GM18909 (cell line): ENCODE data around the gene TMOD1.
"Not testable (repeated sequence)": the region's sequence is repeated elsewhere in the genome, so short reads cannot be mapped to it uniquely, and the experiment has no call there.

Experiments
- ATAC-seq: cut with Tn5 transposase; IDR thresholded peaks from one replicate; pipeline ENCODE4 v1.9.1; 2021; ENCODE audit warnings: mild to moderate bottlenecking; ENCODE audit not compliant: unreplicated experiment, poor library complexity

Gene TMOD1

DNA sequence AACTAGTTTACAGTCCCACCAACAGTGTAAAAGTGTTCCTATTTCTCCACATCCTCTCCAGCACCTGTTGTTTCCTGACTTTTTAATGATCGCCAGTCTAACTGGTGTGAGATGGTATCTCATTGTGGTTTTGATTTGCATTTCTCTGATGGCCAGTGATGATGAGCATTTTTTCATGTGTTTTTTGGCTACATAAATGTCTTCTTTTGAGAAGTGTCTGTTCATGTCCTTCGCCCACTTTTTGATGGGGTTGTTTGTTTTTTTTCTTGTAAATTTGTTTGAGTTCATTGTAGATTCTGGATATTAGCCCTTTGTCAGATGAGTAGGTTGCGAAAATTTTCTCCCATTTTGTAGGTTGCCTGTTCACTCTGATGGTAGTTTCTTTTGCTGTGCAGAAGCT is 80.1 kb downstream of the TMOD1 start:
- ATAC-seq = not testable (repeated sequence)

GRCh38 chr9:97584778-97585177 is 83.3 kb downstream of the TMOD1 start:
- ATAC-seq = not testable (repeated sequence)

GRCh38 chr9:97586909-97587308 is 85.4 kb downstream of the TMOD1 start:
- not testable (repeated sequence) for ATAC-seq

DNA sequence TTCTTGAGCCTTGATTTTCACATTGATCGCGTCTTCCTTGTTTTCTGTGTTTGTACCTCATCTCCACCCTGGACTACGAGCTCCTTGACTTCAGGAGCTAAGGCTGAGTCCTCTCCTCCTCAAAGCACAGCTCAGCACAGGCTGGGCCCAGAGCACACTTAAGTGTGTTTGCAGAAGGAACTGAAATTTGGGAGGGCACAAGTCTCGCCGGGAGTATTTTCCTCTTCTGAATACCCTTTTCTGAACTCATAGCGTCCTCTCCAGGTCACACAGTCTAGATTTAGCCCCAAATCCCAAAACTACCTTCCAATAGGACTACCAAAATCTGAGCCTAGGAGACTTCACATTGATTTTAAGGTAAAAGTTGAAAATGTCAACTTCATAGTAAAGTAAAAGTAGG is 90.1 kb downstream of the TMOD1 start:
- ATAC-seq = no peak

DNA sequence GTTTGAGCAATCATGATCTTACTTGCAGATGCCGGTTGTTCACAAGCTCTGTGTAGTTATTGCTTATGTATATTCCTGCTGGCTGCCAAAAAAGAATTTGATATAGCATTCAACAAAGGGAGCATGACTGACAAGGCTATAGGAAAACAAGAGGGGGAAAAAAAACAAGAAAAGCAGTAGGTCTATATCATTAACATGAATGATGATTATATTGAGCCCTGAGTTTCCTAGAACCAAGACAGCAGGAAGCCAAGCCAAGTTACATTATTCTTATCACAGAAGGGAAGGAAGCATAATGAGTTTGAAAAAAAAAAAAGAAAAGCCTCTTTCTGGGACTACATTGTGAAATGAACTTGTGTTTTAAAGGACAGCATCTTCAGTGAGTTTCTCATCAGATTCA is 90.7 kb downstream of the TMOD1 start:
- no peak for ATAC-seq

DNA sequence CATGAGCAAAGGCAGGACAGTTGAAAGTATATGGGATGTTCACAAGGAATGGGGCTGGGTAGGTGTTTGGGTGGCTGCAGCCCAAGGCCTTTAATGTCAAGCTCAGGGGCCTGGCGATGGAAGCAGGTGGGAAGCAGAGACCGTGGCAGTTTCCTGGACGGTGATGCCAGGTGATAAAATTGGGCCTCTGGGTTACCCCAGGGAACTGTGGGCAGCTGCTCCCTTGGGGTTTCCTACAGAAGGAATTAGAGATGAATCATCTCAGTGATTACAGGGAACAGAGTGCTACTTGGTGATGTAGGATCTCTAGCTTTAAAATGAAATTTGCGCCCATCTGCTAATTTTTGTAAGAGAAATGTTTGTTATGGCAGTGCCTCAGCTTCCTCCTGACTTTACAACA is 92.5 kb downstream of the TMOD1 start:
- ATAC-seq = no peak

DNA sequence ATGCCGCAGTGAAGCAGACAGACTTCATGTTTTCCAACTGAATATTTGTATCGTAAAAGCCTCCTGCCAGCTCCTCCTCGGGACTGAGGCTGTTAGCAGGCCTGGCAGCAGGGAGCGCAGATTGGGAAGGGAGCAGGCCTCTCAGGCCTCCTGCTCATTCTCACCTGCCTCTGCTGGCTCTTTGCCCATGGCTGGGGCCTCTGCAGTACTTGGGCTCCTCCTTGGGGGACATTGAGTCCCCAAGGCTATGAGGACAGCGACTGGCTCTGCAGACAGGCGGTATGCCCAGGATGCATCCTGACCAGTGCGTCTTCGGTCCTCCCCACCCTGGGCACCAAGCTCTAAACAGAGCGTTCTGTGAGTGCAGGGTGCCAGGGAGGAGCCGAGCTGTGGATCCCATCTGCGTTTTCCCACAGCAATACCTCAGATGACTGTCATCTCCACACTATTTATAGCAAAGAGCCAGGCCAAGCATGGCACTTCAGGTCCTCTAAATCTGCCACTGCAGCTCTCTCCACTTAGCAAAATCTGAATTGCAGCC is 93.0 kb downstream of the TMOD1 start:
- ATAC-seq = no peak

GRCh38 chr9:97596906-97597305 is 95.4 kb downstream of the TMOD1 start:
- no peak for ATAC-seq

DNA sequence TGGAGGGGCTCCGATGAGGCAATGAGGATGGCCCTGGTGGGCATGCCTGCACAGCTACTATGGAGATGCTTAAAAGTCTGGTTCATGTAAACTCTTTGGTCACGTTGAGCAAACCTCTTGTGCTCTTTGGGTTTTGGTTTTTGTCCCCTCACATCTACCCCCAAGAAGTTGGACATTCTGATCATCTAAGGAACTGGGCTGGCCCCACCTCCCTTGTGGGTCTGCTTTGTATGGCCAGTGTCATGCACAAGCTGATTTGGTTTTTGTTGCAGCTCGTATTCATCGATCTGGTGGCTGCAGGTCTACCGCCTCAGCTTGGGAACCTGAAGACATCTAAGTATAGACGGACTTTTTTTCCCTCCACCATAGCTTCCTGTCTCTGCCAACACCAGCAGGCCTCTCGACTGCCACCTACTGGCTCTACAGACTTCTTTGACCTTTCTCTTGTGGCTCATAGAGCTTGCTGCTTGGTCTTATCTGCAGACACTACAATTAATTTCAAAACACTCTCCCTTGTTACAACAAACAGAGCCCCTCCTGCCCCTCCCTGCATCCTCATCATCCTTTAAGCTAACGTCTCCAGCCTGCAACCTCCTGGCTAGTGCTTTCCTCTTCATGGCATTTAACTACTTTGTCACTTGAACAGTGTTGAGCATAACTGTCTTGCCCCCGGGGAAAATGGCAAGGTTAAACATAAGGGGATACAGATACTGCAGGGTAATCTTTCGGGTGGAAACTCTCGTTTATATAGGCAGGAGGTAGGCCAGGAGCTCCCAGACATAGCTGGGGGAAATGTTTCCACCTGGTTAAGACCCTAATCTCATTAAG is 97.2 kb downstream of the TMOD1 start:
- ATAC-seq = peak; percentile 88

DNA sequence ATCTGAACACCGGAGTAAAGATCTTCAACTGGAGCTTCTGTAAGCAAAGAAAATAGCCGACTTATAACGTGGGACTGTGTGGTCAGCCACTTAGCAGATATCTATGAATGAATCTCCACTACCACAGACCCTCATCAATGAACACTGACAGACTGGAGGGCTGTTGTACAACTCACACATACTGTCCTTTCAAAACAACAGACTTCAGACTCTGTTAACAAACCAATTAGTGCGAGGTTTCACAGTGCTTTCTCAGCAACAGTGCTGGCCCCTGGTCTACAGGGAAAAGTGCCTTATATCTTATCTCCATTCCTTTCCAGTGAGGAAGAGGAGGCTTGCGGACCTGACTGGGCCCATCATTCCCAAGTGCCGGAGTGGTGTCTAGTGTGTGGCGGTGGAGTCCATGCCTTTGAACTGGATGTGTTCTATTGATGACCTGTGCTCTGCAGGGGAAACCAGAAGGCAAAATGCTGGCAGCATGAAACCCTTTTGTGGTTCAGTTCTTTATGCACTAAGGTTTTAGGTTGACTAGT is 97.9 kb downstream of the TMOD1 start:
- ATAC-seq = no peak

- no peak for ATAC-seq
Measured at GRCh38 chr9:97600531-97601227, 99.2 kb downstream of the TMOD1 start.

DNA sequence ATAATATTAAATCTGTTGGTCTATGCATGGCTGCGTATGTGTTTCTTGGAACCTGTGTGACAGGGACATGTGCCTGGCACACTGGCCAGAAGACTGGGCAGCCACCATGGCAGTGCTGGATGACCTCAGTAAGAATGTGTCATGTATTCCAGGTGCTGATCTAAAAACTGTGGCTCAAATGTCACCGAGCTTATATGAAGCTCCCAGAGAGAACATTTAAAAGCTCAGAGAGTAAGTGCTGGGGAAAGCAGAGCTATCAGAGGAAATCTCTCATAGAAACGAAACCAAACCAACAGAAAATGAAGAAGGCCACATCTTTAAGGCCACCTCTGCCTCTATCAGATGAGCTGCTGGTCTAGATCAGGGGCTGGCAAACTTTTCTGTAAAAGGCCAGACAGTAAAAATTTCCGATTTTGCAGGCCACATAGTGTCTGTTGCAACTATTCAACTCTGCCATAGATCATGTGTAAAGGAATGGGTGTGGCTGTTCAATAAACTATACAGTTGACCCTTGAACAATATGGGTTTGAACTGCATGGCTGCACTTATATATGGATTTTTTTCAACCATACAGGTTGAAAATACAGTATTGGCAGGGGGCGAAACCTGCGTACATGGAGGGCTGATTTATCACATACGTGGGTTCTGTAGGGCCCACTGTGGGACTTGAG is 99.9 kb downstream of the TMOD1 start:
- no peak for ATAC-seq

DNA sequence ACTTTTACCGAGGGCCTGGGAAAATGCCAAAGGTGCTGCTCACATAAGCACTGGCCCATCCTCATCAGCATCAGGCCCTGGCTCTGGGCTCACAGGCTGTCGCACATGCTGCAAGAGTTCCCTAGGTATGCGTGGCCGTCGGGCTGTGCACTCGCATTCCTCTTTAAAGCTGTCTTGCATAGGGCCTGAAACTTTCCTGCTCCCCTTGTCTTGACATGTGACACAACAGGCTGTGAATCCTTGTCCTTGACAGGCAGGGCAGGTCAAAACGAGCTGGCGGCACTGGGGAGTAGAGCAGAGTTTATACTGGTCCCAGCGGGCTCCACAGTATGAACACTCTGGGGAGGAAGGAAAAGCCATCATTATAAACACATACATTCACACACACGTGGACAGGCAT is 101.0 kb downstream of the TMOD1 start:
- ATAC-seq = no peak

GRCh38 chr9:97604901-97605645 is 103.6 kb downstream of the TMOD1 start:
- ATAC-seq = no peak

DNA sequence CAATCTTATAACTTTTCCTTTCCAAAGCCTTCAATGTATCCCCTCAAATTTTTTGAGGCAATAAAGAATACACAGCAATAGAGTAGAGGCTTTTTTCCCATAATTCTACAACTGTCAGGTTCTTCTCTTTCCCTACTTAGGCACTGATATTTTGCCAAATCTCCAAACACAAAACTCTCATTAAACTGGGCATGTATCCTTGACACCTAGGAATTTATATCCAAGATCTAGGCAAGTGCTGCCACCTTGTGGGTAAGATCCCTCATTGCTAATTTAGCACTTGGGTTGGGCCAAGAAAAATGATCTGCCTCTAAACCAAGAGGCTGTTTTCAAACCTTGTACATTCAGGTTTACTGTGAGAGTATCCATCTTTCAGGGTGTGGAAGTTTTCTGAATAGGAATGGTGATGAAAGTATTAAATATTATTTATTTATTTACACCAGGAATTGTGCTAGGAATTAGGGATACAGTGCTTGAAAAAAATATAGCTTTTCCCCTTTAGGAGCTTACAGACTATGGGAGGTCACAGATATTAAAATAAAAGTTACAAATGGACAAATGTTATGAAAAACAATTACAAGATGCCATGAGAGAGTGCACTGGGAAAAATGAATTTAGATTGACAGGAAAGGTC is 114.1 kb downstream of the TMOD1 start:
- ATAC-seq = no peak

DNA sequence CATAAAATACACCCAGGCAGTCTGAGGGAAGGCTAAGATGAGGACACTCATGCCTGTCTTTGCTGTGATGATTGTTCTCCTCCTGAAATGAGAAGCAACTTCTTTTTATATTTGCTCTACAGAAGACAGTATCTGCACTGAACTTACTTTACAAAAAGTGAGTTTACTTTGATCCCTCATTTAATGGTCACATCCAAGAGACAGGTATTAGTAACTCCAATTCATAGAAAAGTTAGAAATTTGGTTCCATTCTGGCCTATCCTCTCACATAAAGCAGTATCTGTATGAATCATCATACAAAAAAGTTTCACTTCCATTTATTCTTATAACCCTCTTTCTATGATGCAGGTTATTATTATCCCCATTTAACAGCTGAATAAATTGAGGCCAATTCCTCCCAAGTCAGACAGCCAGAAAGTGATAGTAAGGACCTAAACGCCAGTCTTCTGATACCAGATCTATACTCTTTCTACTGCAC is 116.5 kb downstream of the TMOD1 start:
- no peak for ATAC-seq

DNA sequence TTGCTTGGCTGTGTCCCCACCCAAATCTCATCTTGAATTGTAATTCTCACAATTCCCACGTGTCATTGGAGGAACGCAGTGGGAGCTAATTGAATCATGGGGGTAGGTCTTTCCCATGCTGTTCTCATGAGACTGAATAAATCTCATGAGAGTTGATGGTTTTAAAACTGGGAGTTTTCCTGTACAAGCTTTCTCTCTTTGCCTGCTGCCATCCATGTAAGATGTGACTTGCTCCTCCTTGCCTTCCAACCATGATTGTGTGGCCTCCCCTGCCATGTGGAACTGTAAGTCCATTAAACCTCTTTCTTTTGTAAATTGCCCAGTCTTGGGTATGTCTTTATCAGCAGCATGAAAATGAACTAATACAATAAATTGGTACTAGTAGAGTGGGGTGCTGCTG is 118.6 kb downstream of the TMOD1 start:
- ATAC-seq = not testable (repeated sequence)

GRCh38 chr9:97622483-97622882 is 121.0 kb downstream of the TMOD1 start:
- ATAC-seq = not testable (repeated sequence)

DNA sequence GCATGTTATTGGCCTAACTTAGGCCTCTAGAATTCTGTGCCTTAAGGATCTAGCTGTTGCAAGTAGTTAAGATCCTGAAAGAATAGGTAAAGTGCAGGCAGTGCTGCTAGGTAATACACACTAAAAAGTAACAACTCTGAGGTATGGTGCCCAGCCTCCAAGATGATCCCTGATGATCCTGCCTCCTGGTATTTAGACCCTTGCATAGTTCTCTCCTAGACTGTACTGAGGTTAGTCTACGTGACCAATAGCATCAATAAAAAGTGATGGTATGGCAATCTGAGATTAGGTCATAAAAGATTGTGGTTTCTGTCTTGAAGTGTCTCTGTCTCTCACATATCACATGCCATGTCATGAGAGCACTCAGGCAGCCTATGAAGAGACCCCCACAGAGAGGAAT is 122.5 kb downstream of the TMOD1 start:
- no peak for ATAC-seq
